Thymus (tissue), 11 donors: Measurements from ENCODE around the gene DCHS2. TPM values are rescaled to one million over a fixed set of nuclear protein-coding genes. Genes with fewer than 3 reads are reported as not detected.

Source experiments
- DNase-seq, 9 donors: peaks; one replicate each; pipeline ENCODE4 v3.0.0-alpha.2; 2013; ENCODE audit warnings: low spot score in 9 of 9, low read depth in 6 of 9, missing footprints in 1 of 9
- H3K27ac ChIP-seq, 2 donors: one replicate each; pipeline ENCODE4 v1.5.1; 2013; ENCODE audit warnings: control low read depth in 1 of 2, low read depth in 1 of 2, low read length in 1 of 2, mild to moderate bottlenecking in 1 of 2, moderate library complexity in 1 of 2
- H3K27me3 ChIP-seq, 2 donors: one replicate each; pipeline ENCODE4 v1.5.1; 2013; ENCODE audit warnings: low read length in 1 of 2; ENCODE audit not compliant: control insufficient read depth in 2 of 2, insufficient read depth in 1 of 2
- H3K36me3 ChIP-seq, 2 donors: one replicate each; pipeline ENCODE4 v1.5.1; 2013; ENCODE audit warnings: low read length in 1 of 2, mild to moderate bottlenecking in 1 of 2, moderate library complexity in 1 of 2; ENCODE audit not compliant: control insufficient read depth in 2 of 2, insufficient read depth in 2 of 2
- H3K4me1 ChIP-seq, 2 donors: one replicate each; pipeline ENCODE4 v1.5.1; 2013; ENCODE audit warnings: low read length in 2 of 2; ENCODE audit not compliant: control insufficient read depth in 2 of 2, insufficient read depth in 2 of 2
- H3K4me3 ChIP-seq, 2 donors: one replicate each; pipeline ENCODE4 v1.5.1; 2013; ENCODE audit warnings: low read length in 2 of 2, control low read depth in 1 of 2, mild to moderate bottlenecking in 1 of 2
- H3K9me3 ChIP-seq, 2 donors: one replicate each; pipeline ENCODE4 v1.5.1; 2013; ENCODE audit warnings: low read length in 1 of 2, mild to moderate bottlenecking in 1 of 2; ENCODE audit not compliant: control insufficient read depth in 2 of 2, insufficient read depth in 1 of 2
- WGBS: extraction: QIAGEN DNeasy Blood & Tissue Kit; methylation state at CpG from one replicate; pipeline ENCODE4 v1.1.7; 2013; 5-methylcytosine and 5-hydroxymethylcytosine counted together
- polyA plus RNA-seq: library from polyadenylated mRNA; stranded (reverse); fragments of 200-250 nt; gene quantifications from one replicate; pipeline ENCODE4 v1.2.3, GENCODE V29; 2013
- total RNA-seq: library from RNA; stranded (reverse); fragments of 120-200 nt; gene quantifications from one replicate; pipeline ENCODE4 v1.2.4, GENCODE V29; 2013
- donor health status: healthy.

Gene DCHS2
- total and polyA plus RNA-seq, 2 donors: 0.07 to 0.19 TPM

- Histone ChIP-seq H3K27me3 (no peaks in the 10 kb centered on the region), H3K4me3 (no peak overlapping the region), H3K27ac (no peak overlapping the region), H3K9me3 (no peaks in the 10 kb centered on the region), H3K4me1 (no peaks in the 10 kb centered on the region), H3K36me3 (no peaks in the 10 kb centered on the region)
- DNase-seq: no peak
- WGBS: 92% methylated on average over 4 of the region's 4 CpGs
These were observed 27.6 kb upstream of the DCHS2 start for GRCh38 chr4:154519214-154519613.

GRCh38 chr4:154517591-154517990 lies 26.0 kb upstream of the DCHS2 start:
- Histone ChIP-seq H3K36me3 (no peaks in the 10 kb centered on the region), H3K27ac (no peak overlapping the region), H3K27me3 (no peaks in the 10 kb centered on the region), H3K4me1 (no peaks in the 10 kb centered on the region), H3K4me3 (no peak overlapping the region), H3K9me3 (no peaks in the 10 kb centered on the region)
- WGBS: 96% methylated on average over 4 of the region's 4 CpGs
- no peak for DNase-seq

- Histone ChIP-seq H3K36me3 (no peaks in the 10 kb centered on the region), H3K27me3 (no peaks in the 10 kb centered on the region), H3K4me1 (no peaks in the 10 kb centered on the region), H3K4me3 (no peak overlapping the region), H3K27ac (no peak overlapping the region), H3K9me3 (no peaks in the 10 kb centered on the region)
- DNase-seq: no peak
- 17% methylated on average over 1 of the region's 1 CpG for WGBS
These were observed 24.9 kb upstream of the DCHS2 start for GRCh38 chr4:154516318-154517029.

- Histone ChIP-seq H3K9me3 (no peaks in the 10 kb centered on the region), H3K4me3 (no peak overlapping the region), H3K4me1 (no peaks in the 10 kb centered on the region), H3K36me3 (no peaks in the 10 kb centered on the region), H3K27ac (no peak overlapping the region), H3K27me3 (no peaks in the 10 kb centered on the region)
- WGBS: 87% methylated on average over 4 of the region's 4 CpGs
- DNase-seq: no peak
These were observed 20.4 kb upstream of the DCHS2 start for GRCh38 chr4:154511981-154512380.

GRCh38 chr4:154511548-154511947 lies 19.9 kb upstream of the DCHS2 start:
- Histone ChIP-seq H3K27me3 (no peaks in the 10 kb centered on the region), H3K9me3 (no peaks in the 10 kb centered on the region), H3K36me3 (no peaks in the 10 kb centered on the region), H3K4me1 (no peaks in the 10 kb centered on the region), H3K27ac (no peak overlapping the region), H3K4me3 (no peak overlapping the region)
- no peak for DNase-seq
- 98% methylated on average over 2 of the region's 2 CpGs for WGBS

GRCh38 chr4:154507156-154507555 lies 15.6 kb upstream of the DCHS2 start:
- Histone ChIP-seq H3K36me3 (no peaks in the 10 kb centered on the region), H3K4me1 (no peaks in the 10 kb centered on the region), H3K4me3 (no peak overlapping the region), H3K27me3 (peaks cover 0 to under 1% of the 10 kb centered on the region in 2 donors), H3K9me3 (no peaks in the 10 kb centered on the region), H3K27ac (no peak overlapping the region)
- WGBS: 91% methylated on average over 3 of the region's 3 CpGs
- no peak for DNase-seq

- no peak overlapping the region for H3K27ac ChIP-seq
- peak in 2 of 9 donors; percentile 13 to 25 for DNase-seq
- peaks cover 0 to 4% of the 10 kb centered on the region in 2 donors for H3K27me3 ChIP-seq
- H3K4me1 ChIP-seq: no peaks in the 10 kb centered on the region
- no peak overlapping the region for H3K4me3 ChIP-seq
- H3K9me3 ChIP-seq: no peaks in the 10 kb centered on the region
- H3K36me3 ChIP-seq: no peaks in the 10 kb centered on the region
- WGBS: 37% methylated on average over 2 of the region's 2 CpGs
These were observed 14.7 kb upstream of the DCHS2 start for GRCh38 chr4:154506253-154506652.

- Histone ChIP-seq H3K27ac (no peak overlapping the region), H3K36me3 (no peaks in the 10 kb centered on the region), H3K9me3 (no peaks in the 10 kb centered on the region), H3K4me1 (no peaks in the 10 kb centered on the region), H3K4me3 (no peak overlapping the region), H3K27me3 (peaks cover 0 to 6% of the 10 kb centered on the region in 2 donors)
- no peak for DNase-seq
- 16% methylated on average over 1 of the region's 1 CpG for WGBS
These were observed 12.0 kb upstream of the DCHS2 start for GRCh38 chr4:154503598-154503997.

GRCh38 chr4:154502111-154502510 lies 10.5 kb upstream of the DCHS2 start:
- Histone ChIP-seq H3K27me3 (peaks cover 0 to 6% of the 10 kb centered on the region in 2 donors), H3K4me3 (no peak overlapping the region), H3K36me3 (no peaks in the 10 kb centered on the region), H3K27ac (no peak overlapping the region), H3K9me3 (no peaks in the 10 kb centered on the region), H3K4me1 (no peaks in the 10 kb centered on the region)
- no peak for DNase-seq
- 87% methylated on average over 6 of the region's 6 CpGs for WGBS
